Transverse colon (tissue), 4 donors: ENCODE measurements around the gene MOV10L1. TPM values are rescaled to one million over a fixed set of nuclear protein-coding genes. Genes with fewer than 3 reads are reported as not detected.

Experiments used
- DNase-seq: peaks from one replicate; pipeline ENCODE4 v3.0.0-alpha.2; 2019
- H3K27ac ChIP-seq, 4 donors: fragments of 200-600 bp; sonication (generic); 2 replicates each; pipeline ENCODE4 v1.5.1; 2016 to 2018; ENCODE audit warnings: inconsistent platforms in 4 of 4
- H3K27me3 ChIP-seq: fragments of 200-600 bp; sonication (generic); 2 replicates; pipeline ENCODE4 v1.5.1; 2017; ENCODE audit warnings: inconsistent platforms
- H3K36me3 ChIP-seq, 4 donors: fragments of 200-600 bp; sonication (generic); 2 replicates each; pipeline ENCODE4 v1.5.1; 2017 to 2019; ENCODE audit warnings: inconsistent platforms in 4 of 4
- H3K4me1 ChIP-seq, 4 donors: fragments of 200-600 bp; sonication (generic); 2 replicates each; pipeline ENCODE4 v1.5.1; 2017 to 2020; ENCODE audit warnings: inconsistent platforms in 4 of 4
- H3K4me3 ChIP-seq, 4 donors: fragments of 200-600 bp; sonication (generic); 1 replicate in 1 of 4; 2 replicates in 3 of 4; pipeline versions ENCODE4 v1.5.1 to v1.6.1; 2017 to 2019; ENCODE audit warnings: inconsistent platforms in 4 of 4
- H3K9me3 ChIP-seq, 2 donors: fragments of 200-600 bp; sonication (generic); 2 replicates each; pipeline ENCODE4 v1.5.1; 2017 to 2019; ENCODE audit warnings: inconsistent platforms in 2 of 2
- CTCF ChIP-seq, 5 experiments: fragments of 200-600 bp in 3 of 5; fragments of 450-650 bp in 2 of 5; sonication (generic) in 3 of 5; IDR thresholded peaks; 1 replicate in 2 of 5; 2 replicates in 3 of 5; pipeline ENCODE4 v1.5.1; 2016 to 2017; ENCODE audit warnings: antibody characterized with exemption in 5 of 5, inconsistent platforms in 3 of 5, mild to moderate bottlenecking in 2 of 5, moderate library complexity in 1 of 5
- EP300 ChIP-seq: sonication (generic); formaldehyde crosslinking; IDR thresholded peaks from one replicate; pipeline ENCODE4 v1.6.1; 2017; ENCODE audit warnings: antibody characterized with exemption, low read depth
- POLR2A ChIP-seq: fragments of 450-650 bp; IDR thresholded peaks from one replicate; pipeline ENCODE4 v1.6.1; 2016; ENCODE audit warnings: antibody characterized with exemption, mild to moderate bottlenecking, moderate library complexity
- POLR2AphosphoS5 ChIP-seq, 3 donors: sonication (generic); formaldehyde crosslinking; IDR thresholded peaks; one replicate each; pipeline ENCODE4 v1.6.1; 2016; ENCODE audit warnings: antibody characterized with exemption in 3 of 3
- WGBS, 2 donors: methylation state at CpG; one replicate each; pipeline ENCODE4 v1.1.5; 2018; ENCODE audit warnings: low coverage in 1 of 2; 5-methylcytosine and 5-hydroxymethylcytosine counted together
- in situ Hi-C, 4 donors: fragments of 200-750 bp; cut with MboI; loops; one replicate each; pipeline versions ENCODE4 v1.15.0 to v1.15.1; 2017; ENCODE audit warnings: low sequenced_read_pairs in 3 of 4, low pct_ligation_motif_present in 1 of 4, low pct_unique_long_range_greater_than_20kb in 1 of 4
- intact Hi-C: fragments of 100-400 bp; cut with DNase I; formaldehyde crosslinking; loops from one replicate; pipeline ENCODE4 v1.15.1; 2023; ENCODE audit warnings: low total_unique reads
- total RNA-seq, 4 donors: library from RNA; depleted of rRNA; stranded (reverse); fragments of >200 nt; gene quantifications; one replicate each; pipeline ENCODE4 v1.1.0, GENCODE V29; 2016

The MOV10L1 gene
- total RNA-seq, 4 donors from 2014 or later: 0.20 to 0.48 (median 0.41) TPM; not detected in 1

GRCh38 chr22:50121202-50121740 is 31.5 kb downstream of the MOV10L1 start:
- no peak for TF ChIP-seq EP300
- no peak for TF ChIP-seq POLR2AphosphoS5 (IDR thresholded peaks at IDR 0.05)
- no peak for TF ChIP-seq POLR2A
- no peak for TF ChIP-seq CTCF (IDR thresholded peaks at IDR 0.05)
- Histone ChIP-seq H3K27me3 (peaks cover 4% of the 10 kb centered on the region), H3K4me3 (no peak overlapping the region), H3K36me3 (no peaks in the 10 kb centered on the region), H3K4me1 (peaks cover 0 to 11% (median 0%) of the 10 kb centered on the region in 4 donors), H3K27ac (no peak overlapping the region), H3K9me3 (peaks cover 0 to 2% of the 10 kb centered on the region in 2 donors)
- in situ Hi-C loops (no loop called here), intact Hi-C loops (no loop called here)
- no peak for DNase-seq
- WGBS, 2 donors: 77% methylated on average over 11 of the region's 11 CpGs; no CpG with 5 or more reads in 1 of the 2 donors

- in situ Hi-C loops: no loop called here
These were observed 33.3 kb downstream of the MOV10L1 start for GRCh38 chr22:50123119-50123518.

GRCh38 chr22:50125029-50125428 is 35.2 kb downstream of the MOV10L1 start:
- intact Hi-C loops (no loop called here), in situ Hi-C loops (no loop called here)
- no peak overlapping the region for H3K27ac ChIP-seq
- H3K4me1 ChIP-seq: peaks cover 0 to 1% (median 0%) of the 10 kb centered on the region in 4 donors
- H3K36me3 ChIP-seq: no peaks in the 10 kb centered on the region
- WGBS, 2 donors: 79 to 82% methylated on average over 2 to 9 of the region's 9 CpGs
- peaks cover 0 to 2% of the 10 kb centered on the region in 2 donors for H3K9me3 ChIP-seq
- H3K27me3 ChIP-seq: peaks cover 5% of the 10 kb centered on the region
- DNase-seq: no peak
- H3K4me3 ChIP-seq: no peak overlapping the region
- TF ChIP-seq POLR2A (no peak), CTCF (IDR thresholded peaks at IDR 0.05) (no peak)

More at GRCh38 chr22:50123119-50123518, 33.3 kb downstream of the MOV10L1 start:
- Histone ChIP-seq H3K27me3 (peaks cover 4% of the 10 kb centered on the region), H3K4me1 (peaks cover 0 to 11% (median 0%) of the 10 kb centered on the region in 4 donors), H3K36me3 (no peaks in the 10 kb centered on the region), H3K4me3 (no peak overlapping the region), H3K27ac (no peak overlapping the region), H3K9me3 (peaks cover 0 to 2% of the 10 kb centered on the region in 2 donors)
- TF ChIP-seq EP300 (no peak), POLR2AphosphoS5 (IDR thresholded peaks at IDR 0.05) (no peak), CTCF (IDR thresholded peaks at IDR 0.05) (no peak), POLR2A (no peak)
- no peak for DNase-seq
- WGBS, 2 donors: 69 to 83% methylated on average over 4 of the region's 4 CpGs
- intact Hi-C loops: no loop called here

- in situ Hi-C loops (no loop called here), intact Hi-C loops (no loop called here)
- H3K9me3 ChIP-seq: no peaks in the 10 kb centered on the region
- TF ChIP-seq POLR2AphosphoS5 (IDR thresholded peaks at IDR 0.05) (no peak), EP300 (no peak), CTCF (IDR thresholded peaks at IDR 0.05) (no peak), POLR2A (no peak)
- no peaks in the 10 kb centered on the region for H3K36me3 ChIP-seq
- peaks cover 11% of the 10 kb centered on the region for H3K27me3 ChIP-seq
- 77 to 82% methylated on average over 7 to 10 of the region's 10 CpGs for WGBS, 2 donors
- no peak overlapping the region for H3K4me3 ChIP-seq
- H3K4me1 ChIP-seq: no peaks in the 10 kb centered on the region
- no peak for DNase-seq
- H3K27ac ChIP-seq: no peak overlapping the region
These were observed 39.4 kb downstream of the MOV10L1 start for GRCh38 chr22:50129121-50129736.
